DOHH2 (cell line): Measurements from ENCODE around the gene TBC1D22A.

Source experiments
- H3F3A ChIP-seq: fragments of 200-600 bp; sonication (generic), shearing (Covaris generic); 2 replicates; pipeline ENCODE4 v1.6.0; 2016; ENCODE audit warnings: antibody characterized with exemption, mild to moderate bottlenecking; ENCODE audit not compliant: control insufficient read depth, insufficient read depth
- H3K27ac ChIP-seq: fragments of 200-600 bp; sonication (generic); 2 replicates; pipeline ENCODE4 v1.5.1; 2014; ENCODE audit warnings: low read depth, mild to moderate bottlenecking, low read length, moderate library complexity
- H3K27me3 ChIP-seq: fragments of 200-600 bp; sonication (generic); 2 replicates; pipeline ENCODE4 v1.6.1; 2014; ENCODE audit warnings: mild to moderate bottlenecking, low read length, mixed read lengths; ENCODE audit not compliant: control insufficient read depth
- H3K36me3 ChIP-seq: fragments of 200-600 bp; sonication (generic); 2 replicates; pipeline ENCODE4 v1.6.1; 2014; ENCODE audit warnings: mild to moderate bottlenecking, low read length, moderate library complexity, mixed read lengths; ENCODE audit not compliant: control insufficient read depth
- H3K4me1 ChIP-seq: fragments of 200-600 bp; sonication (generic); 2 replicates; pipeline ENCODE4 v1.6.1; 2014; ENCODE audit warnings: mild to moderate bottlenecking, low read length, mixed read lengths; ENCODE audit not compliant: control insufficient read depth
- H3K4me2 ChIP-seq: fragments of 200-600 bp; sonication (generic); 2 replicates; pipeline ENCODE4 v1.6.0; 2014; ENCODE audit warnings: mild to moderate bottlenecking, low read length, moderate library complexity
- H3K4me3 ChIP-seq: fragments of 200-600 bp; sonication (generic); 2 replicates; pipeline ENCODE4 v1.5.1; 2014; ENCODE audit warnings: mild to moderate bottlenecking, low read length, mixed read lengths
- H3K79me2 ChIP-seq: fragments of 200-600 bp; sonication (generic); 2 replicates; pipeline ENCODE4 v1.6.1; 2014; ENCODE audit warnings: mild to moderate bottlenecking, low read length, mixed read lengths; ENCODE audit not compliant: control insufficient read depth
- H3K9me2 ChIP-seq: fragments of 200-600 bp; sonication (generic); replicated peaks from 2 replicates; pipeline ENCODE4 v1.6.1; 2014; ENCODE audit warnings: mild to moderate bottlenecking, low read length, mixed read lengths; ENCODE audit not compliant: control insufficient read depth
- H3K9me3 ChIP-seq: fragments of 200-600 bp; sonication (generic); 2 replicates; pipeline ENCODE4 v1.6.1; 2014; ENCODE audit warnings: antibody characterized with exemption, low read length, mixed read lengths; ENCODE audit not compliant: control insufficient read depth, insufficient read depth
- H4K20me1 ChIP-seq: fragments of 200-600 bp; sonication (generic); 2 replicates; pipeline ENCODE4 v1.6.0; 2014; ENCODE audit warnings: low read depth, mild to moderate bottlenecking, antibody characterized with exemption, low read length, moderate library complexity; ENCODE audit not compliant: control insufficient read depth, insufficient read depth
- CTCF ChIP-seq: fragments of 200-600 bp; sonication (generic); IDR thresholded peaks from one replicate; pipeline ENCODE4 v1.5.1; 2014; ENCODE audit warnings: antibody characterized with exemption, mild to moderate bottlenecking, low read depth, low read length; ENCODE audit not compliant: poor library complexity, severe bottlenecking
- EZH2phosphoT487 ChIP-seq: fragments of 200-600 bp; sonication (generic); IDR thresholded peaks from 2 replicates; pipeline ENCODE4 v1.6.1; 2017; ENCODE audit warnings: borderline replicate concordance, mild to moderate bottlenecking, antibody characterized with exemption, low read length, moderate library complexity, mixed read lengths

The TBC1D22A gene

GRCh38 chr22:47123006-47123826, 360.8 kb downstream of the TBC1D22A start:
- TF ChIP-seq CTCF = no peak
- TF ChIP-seq EZH2phosphoT487 = no peak
- Histone ChIP-seq H3K4me2 (no peak overlapping the region), H3K9me3 (no peaks in the 10 kb centered on the region), H3K4me1 (no peaks in the 10 kb centered on the region), H3K27ac (no peak overlapping the region), H3K9me2 (no peaks in the 10 kb centered on the region), H3K4me3 (no peak overlapping the region), H3K79me2 (no peaks in the 10 kb centered on the region), H3F3A (no peaks in the 10 kb centered on the region), H3K36me3 (no peaks in the 10 kb centered on the region), H4K20me1 (no peaks in the 10 kb centered on the region), H3K27me3 (no peaks in the 10 kb centered on the region)

GRCh38 chr22:47123827-47124442, 361.5 kb downstream of the TBC1D22A start:
- Histone ChIP-seq H3K27ac (no peak overlapping the region), H3F3A (no peaks in the 10 kb centered on the region), H3K4me2 (no peak overlapping the region), H3K36me3 (no peaks in the 10 kb centered on the region), H3K9me3 (no peaks in the 10 kb centered on the region), H3K4me1 (no peaks in the 10 kb centered on the region), H3K79me2 (no peaks in the 10 kb centered on the region), H3K4me3 (no peak overlapping the region), H3K27me3 (no peaks in the 10 kb centered on the region), H3K9me2 (no peaks in the 10 kb centered on the region), H4K20me1 (no peaks in the 10 kb centered on the region)
- TF ChIP-seq CTCF = no peak
- no peak for TF ChIP-seq EZH2phosphoT487

- no peaks in the 10 kb centered on the region for H4K20me1 ChIP-seq
- H3K79me2 ChIP-seq = no peaks in the 10 kb centered on the region
- H3K9me3 ChIP-seq = no peaks in the 10 kb centered on the region
- H3F3A ChIP-seq = no peaks in the 10 kb centered on the region
- H3K4me2 ChIP-seq = no peak overlapping the region
- TF ChIP-seq EZH2phosphoT487 (no peak), CTCF (no peak)
- H3K27me3 ChIP-seq = no peaks in the 10 kb centered on the region
- H3K36me3 ChIP-seq = no peaks in the 10 kb centered on the region
- H3K9me2 ChIP-seq = no peaks in the 10 kb centered on the region
- H3K4me1 ChIP-seq = no peaks in the 10 kb centered on the region
- H3K4me3 ChIP-seq = no peak overlapping the region
- no peak overlapping the region for H3K27ac ChIP-seq
Observed at GRCh38 chr22:47124451-47124881, 362.0 kb downstream of the TBC1D22A start.
